ENCODE data around the gene GTF2F2. TPM values are rescaled to one million over a fixed set of nuclear protein-coding genes. Genes with fewer than 3 reads are reported as not detected.

GTF2F2 gene
- total RNA-seq, 6 experiments from 2014 or later: 4.0 to 10.3 (median 6.0) TPM

DNA sequence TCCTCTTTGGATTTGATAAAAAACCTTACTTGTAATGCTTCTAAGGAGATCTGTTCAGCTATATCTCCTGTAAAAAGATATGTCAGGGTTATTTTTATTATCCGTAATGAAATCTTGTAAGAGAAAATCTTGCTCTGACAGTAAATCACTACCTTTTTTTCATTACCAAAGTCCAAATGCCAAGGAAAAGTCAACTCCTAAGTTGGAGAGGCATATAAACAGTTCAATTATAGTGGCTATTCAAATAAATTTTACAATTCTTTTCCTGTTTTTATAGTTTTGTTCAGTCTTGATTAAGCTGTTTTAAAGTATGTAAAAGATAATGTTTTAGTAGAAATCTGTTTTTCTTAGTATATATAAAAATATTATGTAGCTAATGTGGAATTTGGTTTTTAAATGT lies 71.6 kb downstream of the GTF2F2 start:
- Histone ChIP-seq H3K4me1 (no peaks in the 10 kb centered on the region), H3K9me3 (no peaks in the 10 kb centered on the region), H3K27ac (no peak overlapping the region), H3K4me3 (no peak overlapping the region), H3K27me3 (no peaks in the 10 kb centered on the region), H3K36me3 (no peaks in the 10 kb centered on the region)
- no peak for ATAC-seq
- WGBS (ENCODE audit: insufficient coverage, low coverage, low lambda C conversion rate, missing lambda C conversion rate): 15% methylated on average over 1 of the region's 1 CpG
- no peak for TF ChIP-seq POLR2A (IDR thresholded peaks at IDR 0.05)
- TF ChIP-seq, protein P1, sequence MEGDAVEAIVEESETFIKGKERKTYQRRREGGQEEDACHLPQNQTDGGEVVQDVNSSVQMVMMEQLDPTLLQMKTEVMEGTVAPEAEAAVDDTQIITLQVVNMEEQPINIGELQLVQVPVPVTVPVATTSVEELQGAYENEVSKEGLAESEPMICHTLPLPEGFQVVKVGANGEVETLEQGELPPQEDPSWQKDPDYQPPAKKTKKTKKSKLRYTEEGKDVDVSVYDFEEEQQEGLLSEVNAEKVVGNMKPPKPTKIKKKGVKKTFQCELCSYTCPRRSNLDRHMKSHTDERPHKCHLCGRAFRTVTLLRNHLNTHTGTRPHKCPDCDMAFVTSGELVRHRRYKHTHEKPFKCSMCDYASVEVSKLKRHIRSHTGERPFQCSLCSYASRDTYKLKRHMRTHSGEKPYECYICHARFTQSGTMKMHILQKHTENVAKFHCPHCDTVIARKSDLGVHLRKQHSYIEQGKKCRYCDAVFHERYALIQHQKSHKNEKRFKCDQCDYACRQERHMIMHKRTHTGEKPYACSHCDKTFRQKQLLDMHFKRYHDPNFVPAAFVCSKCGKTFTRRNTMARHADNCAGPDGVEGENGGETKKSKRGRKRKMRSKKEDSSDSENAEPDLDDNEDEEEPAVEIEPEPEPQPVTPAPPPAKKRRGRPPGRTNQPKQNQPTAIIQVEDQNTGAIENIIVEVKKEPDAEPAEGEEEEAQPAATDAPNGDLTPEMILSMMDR (IDR thresholded peaks at IDR 0.05): no peak
- DNase-seq: no peak
- intact Hi-C loops (cut with DNase I): no loop called here

DNA sequence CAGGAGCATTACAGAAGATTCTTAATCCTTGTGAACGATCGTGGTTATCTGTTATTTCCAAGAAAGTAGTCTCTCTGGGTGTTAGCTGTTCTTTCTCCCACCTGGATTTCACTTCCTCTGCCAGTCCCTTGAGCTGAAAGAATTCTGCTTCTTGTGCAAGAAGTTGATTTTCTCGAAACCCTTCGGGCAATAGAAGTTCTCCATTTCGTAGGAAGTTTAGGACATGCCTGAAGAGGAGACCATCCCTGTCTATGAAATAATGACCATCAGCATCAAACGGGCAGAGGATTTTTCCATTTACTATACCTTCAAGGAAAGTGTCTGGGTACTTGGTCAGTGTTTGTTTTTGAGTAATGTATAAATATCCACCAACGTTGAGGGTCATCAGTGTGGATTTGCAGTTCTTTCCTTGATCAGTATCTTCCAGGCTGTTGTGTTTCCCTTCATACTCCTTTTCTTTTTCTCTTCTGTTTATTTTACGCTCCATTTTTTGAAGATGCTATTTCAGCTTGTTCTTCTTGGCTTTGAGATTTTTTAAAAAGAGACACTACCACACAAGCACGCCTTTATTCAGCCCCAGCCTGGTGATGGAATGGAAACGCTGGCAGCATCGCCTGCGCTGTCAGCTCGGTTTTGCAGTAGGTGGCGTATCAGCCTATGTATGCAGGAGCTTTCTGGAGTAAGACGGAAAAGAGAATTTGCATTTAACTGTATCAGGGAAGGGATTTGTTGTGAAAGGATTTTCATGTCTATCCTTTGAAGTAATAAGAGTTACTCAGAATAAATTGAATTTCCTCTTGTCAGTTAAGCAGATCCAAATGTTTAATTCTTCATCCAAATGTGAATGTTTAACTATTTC lies 74.0 kb downstream of the GTF2F2 start:
- Histone ChIP-seq H3K4me1 (peaks cover 0 to 13% (median 2%) of the 10 kb centered on the region in 4 donors), H3K9me3 (no peaks in the 10 kb centered on the region), H3K4me3 (no peak overlapping the region), H3K27me3 (no peaks in the 10 kb centered on the region), H3K36me3 (no peaks in the 10 kb centered on the region), H3K27ac (no peak overlapping the region)
- intact Hi-C loops (cut with DNase I): no loop called here
- WGBS (ENCODE audit: insufficient coverage, low coverage, low lambda C conversion rate, missing lambda C conversion rate): 70% methylated on average over 15 of the region's 15 CpGs
- TF ChIP-seq POLR2A (IDR thresholded peaks at IDR 0.05): no peak
- TF ChIP-seq, protein P1 (IDR thresholded peaks at IDR 0.05): peak; percentile 10 to 37 (median 30)
- ATAC-seq: peak; percentile 40 to 58 (median 57)
- DNase-seq: peak in 1 of 3 donors; percentile 51

DNA sequence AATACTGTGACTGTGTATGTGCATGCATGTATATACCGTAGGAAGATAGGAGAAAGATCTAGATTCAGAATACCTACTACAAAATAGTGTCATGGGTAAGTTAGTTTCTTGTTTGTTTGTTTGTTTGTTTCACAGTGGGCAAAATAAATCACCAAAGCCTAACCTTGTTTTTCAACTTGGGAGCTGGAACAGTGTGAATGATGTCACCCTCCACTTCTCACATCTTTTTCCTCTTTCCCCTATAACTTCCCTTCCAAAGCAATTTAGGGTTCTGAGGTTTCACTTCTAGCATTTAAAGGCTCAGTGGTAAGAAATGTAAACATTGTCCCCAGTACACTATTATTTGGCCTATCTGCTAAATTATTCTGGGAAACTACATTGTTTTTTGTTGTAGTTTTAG lies 75.1 kb downstream of the GTF2F2 start:
- Histone ChIP-seq H3K27ac (no peak overlapping the region), H3K4me1 (peaks cover 0 to 13% (median 2%) of the 10 kb centered on the region in 4 donors), H3K36me3 (no peaks in the 10 kb centered on the region), H3K4me3 (no peak overlapping the region), H3K9me3 (no peaks in the 10 kb centered on the region), H3K27me3 (no peaks in the 10 kb centered on the region)
- intact Hi-C loops (cut with DNase I): no loop called here
- peak in 2 of 4 donors; percentile 39 to 46 for ATAC-seq
- no peak for DNase-seq
- 93% methylated on average over 1 of the region's 1 CpG for WGBS (ENCODE audit: insufficient coverage, low coverage, low lambda C conversion rate, missing lambda C conversion rate)
- TF ChIP-seq POLR2A (IDR thresholded peaks at IDR 0.05): no peak
- TF ChIP-seq, protein P1 (IDR thresholded peaks at IDR 0.05): no peak

DNA sequence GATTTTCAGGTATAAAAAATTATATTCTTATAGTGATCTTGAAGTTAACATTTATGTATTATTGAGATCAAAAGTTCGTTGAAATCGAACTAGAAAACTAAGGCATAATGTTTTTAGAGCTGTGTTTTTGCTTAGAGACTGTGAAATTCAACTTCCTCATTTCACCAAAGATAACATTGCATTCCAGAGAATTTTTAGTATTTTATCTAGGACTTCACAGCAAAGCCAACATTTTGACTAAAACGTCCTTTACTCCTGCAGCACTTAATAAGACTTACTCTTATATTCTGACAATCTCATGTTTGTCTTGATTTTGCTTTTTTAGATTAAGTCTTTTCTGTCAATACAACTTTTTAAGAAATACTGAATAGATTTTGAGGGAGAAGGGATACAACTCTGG lies 75.8 kb downstream of the GTF2F2 start:
- no peaks in the 10 kb centered on the region for H3K36me3 ChIP-seq
- DNase-seq: no peak
- H3K4me3 ChIP-seq: no peak overlapping the region
- no peaks in the 10 kb centered on the region for H3K27me3 ChIP-seq
- no peak for TF ChIP-seq POLR2A (IDR thresholded peaks at IDR 0.05)
- TF ChIP-seq, protein P1 (IDR thresholded peaks at IDR 0.05): no peak
- no peak for ATAC-seq
- 46% methylated on average over 3 of the region's 3 CpGs for WGBS (ENCODE audit: insufficient coverage, low coverage, low lambda C conversion rate, missing lambda C conversion rate)
- intact Hi-C loops (cut with DNase I): no loop called here
- peaks cover 0 to 13% (median 2%) of the 10 kb centered on the region in 4 donors for H3K4me1 ChIP-seq
- H3K9me3 ChIP-seq: no peaks in the 10 kb centered on the region
- H3K27ac ChIP-seq: no peak overlapping the region
